Erythroblast (primary cell): ENCODE measurements around the gene LRPPRC.

Experiments used
- GATA1 ChIP-seq: IDR thresholded peaks from 2 replicates; pipeline ENCODE4 v1.6.1; 2011; ENCODE audit warnings: low read depth, mild to moderate bottlenecking, control low read depth, low read length, moderate library complexity
- POLR2A ChIP-seq: IDR thresholded peaks from 2 replicates; pipeline ENCODE4 v1.6.1; 2011; ENCODE audit warnings: mild to moderate bottlenecking, low read length

DNA sequence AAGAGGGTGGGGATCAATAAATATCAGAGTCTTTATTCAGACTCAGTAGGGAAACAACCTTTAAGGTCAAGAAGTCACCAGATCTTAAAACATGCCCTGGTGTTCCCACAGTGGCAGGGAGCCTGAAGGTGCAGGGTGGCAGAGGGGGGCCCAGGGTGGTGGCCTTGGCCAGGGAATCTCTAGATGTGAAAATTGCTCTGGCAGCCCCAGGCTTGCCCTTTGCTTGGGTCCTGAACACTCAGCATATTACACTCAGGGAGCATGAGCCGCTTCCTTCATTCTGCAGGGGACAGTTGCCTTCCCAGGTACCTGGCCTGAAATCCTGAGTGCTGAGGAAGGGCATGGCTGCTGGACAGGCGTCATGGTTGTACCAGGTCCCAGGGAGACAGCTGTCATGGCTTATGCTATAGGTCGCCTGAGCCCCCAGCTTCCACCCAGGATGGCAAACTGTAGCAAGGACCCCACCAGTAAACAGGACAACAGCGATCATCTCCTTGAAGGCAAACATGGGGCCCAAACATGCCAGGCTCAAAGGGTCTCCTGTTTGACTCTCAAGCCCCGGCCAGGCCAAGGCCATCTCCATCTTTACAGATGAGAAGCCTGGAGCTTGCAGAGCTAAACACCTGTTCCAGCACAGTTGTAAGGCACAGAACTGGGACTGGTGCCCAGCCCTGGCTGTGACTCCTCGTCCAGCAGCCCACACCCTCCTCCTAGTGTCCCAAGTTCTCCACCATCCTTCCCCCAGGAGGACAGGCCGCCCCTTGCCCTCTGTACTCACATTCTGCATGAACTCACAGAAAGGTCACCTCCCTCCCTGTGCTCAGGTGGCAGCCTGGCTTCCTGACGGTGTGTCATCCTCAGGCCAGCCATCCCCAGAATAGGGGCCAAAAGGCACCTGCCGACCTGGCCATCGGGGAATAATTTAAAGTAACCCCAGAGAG, 142.4 kb downstream of the LRPPRC start:
- TF ChIP-seq POLR2A = no peak
- TF ChIP-seq GATA1 = no peak
